HepG2 (cell line): ENCODE results near the gene RIPOR1. TPM values are rescaled to one million over a fixed set of nuclear protein-coding genes. Genes with fewer than 3 reads are reported as not detected.

ENCODE experiments used
- FOXP4 ChIP-seq: sonication (generic); formaldehyde crosslinking; IDR thresholded peaks from 2 replicates; pipeline ENCODE4 v1.4.0; 2020; ENCODE audit warnings: missing genetic modification reagents
- FUBP1 ChIP-seq: sonication (generic); formaldehyde crosslinking; IDR thresholded peaks from 2 replicates; pipeline ENCODE4 v1.5.1; 2020; ENCODE audit warnings: missing genetic modification reagents, mild to moderate bottlenecking, borderline replicate concordance
- KIAA2018 ChIP-seq: sonication (generic); formaldehyde crosslinking; IDR thresholded peaks from 2 replicates; pipeline ENCODE4 v1.5.0; 2020; ENCODE audit warnings: mild to moderate bottlenecking, missing genetic modification reagents, borderline replicate concordance
- PHB2 ChIP-seq: fragments of 450-650 bp; IDR thresholded peaks from 2 replicates; pipeline ENCODE4 v1.6.1; 2018; ENCODE audit not compliant: partially characterized antibody
- SIX4 ChIP-seq: sonication (generic); formaldehyde crosslinking; IDR thresholded peaks from 2 replicates; pipeline ENCODE4 v1.4.0; 2020; ENCODE audit warnings: missing genetic modification reagents
- SRSF9 ChIP-seq: fragments of 200-400 bp; formaldehyde crosslinking; IDR thresholded peaks from 2 replicates; pipeline ENCODE4 v1.6.1; 2018; ENCODE audit warnings: borderline replicate concordance, mild to moderate bottlenecking, low read depth, low read length; ENCODE audit not compliant: insufficient read depth, poor library complexity, severe bottlenecking
- ZBTB2 ChIP-seq: sonication (generic); formaldehyde crosslinking; IDR thresholded peaks from 2 replicates; pipeline ENCODE4 v1.8.0; 2022; ENCODE audit warnings: low read depth, missing genetic modification reagents
- ZNF138 ChIP-seq: sonication (generic); formaldehyde crosslinking; IDR thresholded peaks from 2 replicates; pipeline ENCODE4 v1.5.0; 2020; ENCODE audit warnings: mild to moderate bottlenecking, low read depth, missing genetic modification reagents
- ZNF556 ChIP-seq: sonication (generic); formaldehyde crosslinking; IDR thresholded peaks from 2 replicates; pipeline ENCODE4 v1.4.0; 2020; ENCODE audit warnings: mild to moderate bottlenecking, missing genetic modification reagents, borderline replicate concordance
- ZNF569 ChIP-seq: sonication (generic); formaldehyde crosslinking; IDR thresholded peaks from 2 replicates; pipeline ENCODE4 v1.5.0; 2020; ENCODE audit warnings: mild to moderate bottlenecking, missing genetic modification reagents, moderate library complexity, borderline replicate concordance
- ZNF784 ChIP-seq: sonication (generic); formaldehyde crosslinking; IDR thresholded peaks from 2 replicates; pipeline ENCODE4 v1.5.1; 2020; ENCODE audit warnings: missing genetic modification reagents, mild to moderate bottlenecking, borderline replicate concordance
- polyA plus RNA-seq, 8 experiments: library from polyadenylated mRNA; depleted of rRNA in 3 of 8; stranded (reverse) in 7 of 8; unstranded in 1 of 8; fragments of >200 nt; fragmentation: Illumina TruSeq in 4 of 8; extraction: Trizol in 4 of 8; gene quantifications; 2 replicates each; pipeline versions ENCODE4 v1.2.1 to v1.2.3, GENCODE V29; 2011 to 2016; ENCODE audit warnings: low read depth in 4 of 8, missing spikeins in 1 of 8, mixed read lengths in 1 of 8; ENCODE audit not compliant: insufficient read depth in 1 of 8
- total RNA-seq, 5 experiments: library from RNA; depleted of rRNA; stranded (reverse); fragments of >200 nt; fragmentation: Illumina TruSeq; extraction: Trizol; gene quantifications; 2 replicates each; pipeline ENCODE4 v1.2.3, GENCODE V29; 2016; ENCODE audit warnings: low read depth in 1 of 5
- TF ChIP-seq, protein P1 (sequence below): IDR thresholded peaks from 2 replicates; pipeline ENCODE4 v1.6.1; 2016; ENCODE audit warnings: low read depth, borderline replicate concordance

The RIPOR1 gene
- total and polyA plus RNA-seq, 2 of the 13 experiments (the other 11 are each of a cell fraction or from before 2014, with no cell fraction given) = 4.6 to 8.1 TPM

- TF ChIP-seq FOXP4 (CRISPR knock-in tag) (no peak; the same call in none of the 2 replicates), ZNF569 (CRISPR knock-in tag) (no peak), SIX4 (no peak; the same call in 1 of the 2 replicates), ZNF138 (CRISPR knock-in tag) (no peak), SRSF9 (no peak), ZBTB2 (CRISPR knock-in tag) (peak; percentile 98), ZNF556 (CRISPR knock-in tag) (peak; percentile 73; the same call in 1 of the 2 replicates), ZNF784 (CRISPR knock-in tag) (peak; percentile 38; the same call in 1 of the 2 replicates), FUBP1 (CRISPR knock-in tag) (no peak), KIAA2018 (CRISPR knock-in tag) (no peak), PHB2 (no peak)
- TF ChIP-seq, protein P1, sequence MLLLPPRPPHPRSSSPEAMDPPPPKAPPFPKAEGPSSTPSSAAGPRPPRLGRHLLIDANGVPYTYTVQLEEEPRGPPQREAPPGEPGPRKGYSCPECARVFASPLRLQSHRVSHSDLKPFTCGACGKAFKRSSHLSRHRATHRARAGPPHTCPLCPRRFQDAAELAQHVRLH (CRISPR knock-in tag) = no peak
Observed at GRCh38 chr16:67561824-67562525, 33.3 kb downstream of the RIPOR1 start (continued).
